Neuronal stem cell (in vitro differentiated cells): ENCODE data around the gene PLEKHM3. TPM values are rescaled to one million over a fixed set of nuclear protein-coding genes. Genes with fewer than 3 reads are reported as not detected.

Experiments used
- DNase-seq: peaks from one replicate; pipeline ENCODE4 v3.0.0-alpha.2; 2013; ENCODE audit warnings: low spot score
- H2AFZ ChIP-seq: one replicate; pipeline ENCODE4 v1.6.1; 2013; ENCODE audit warnings: mild to moderate bottlenecking, low read length, inconsistent platforms
- H2AK5ac ChIP-seq: 2 replicates; pipeline ENCODE4 v1.6.1; 2013; ENCODE audit warnings: low read depth, mild to moderate bottlenecking, inconsistent platforms, low read length, moderate library complexity, mixed read lengths
- H2BK120ac ChIP-seq: 2 replicates; pipeline ENCODE4 v1.6.1; 2013; ENCODE audit warnings: low read depth, mild to moderate bottlenecking, inconsistent platforms, low read length, moderate library complexity, mixed read lengths
- H2BK12ac ChIP-seq: one replicate; pipeline ENCODE4 v1.6.1; 2013; ENCODE audit warnings: low read length, inconsistent platforms
- H2BK15ac ChIP-seq: 2 replicates; pipeline ENCODE4 v1.6.1; 2013; ENCODE audit warnings: mild to moderate bottlenecking, low read length, inconsistent platforms, mixed read lengths
- H2BK5ac ChIP-seq: one replicate; pipeline ENCODE4 v1.6.1; 2013; ENCODE audit warnings: inconsistent platforms, mild to moderate bottlenecking, low read length, moderate library complexity
- H3K14ac ChIP-seq: one replicate; pipeline ENCODE4 v1.6.1; 2013; ENCODE audit warnings: low read length, inconsistent platforms
- H3K18ac ChIP-seq: 2 replicates; pipeline ENCODE4 v1.6.1; 2013; ENCODE audit warnings: low read length, inconsistent platforms
- H3K23ac ChIP-seq: 2 replicates; pipeline ENCODE4 v1.6.1; 2013; ENCODE audit warnings: low read depth, mild to moderate bottlenecking, mixed read lengths, low read length, inconsistent platforms; ENCODE audit not compliant: poor library complexity
- H3K27ac ChIP-seq: replicated peaks from 3 replicates; pipeline ENCODE4 v1.5.1; 2013; ENCODE audit warnings: low read length, inconsistent platforms
- H3K27me3 ChIP-seq, 3 experiments: 2 replicates each; pipeline ENCODE4 v1.6.1; 2013; ENCODE audit warnings: low read length in 3 of 3, mild to moderate bottlenecking in 2 of 3, inconsistent platforms in 1 of 3, low read depth in 1 of 3, mixed read lengths in 1 of 3, moderate library complexity in 1 of 3; ENCODE audit not compliant: control insufficient read depth in 3 of 3, insufficient read depth in 3 of 3
- H3K36me3 ChIP-seq, 2 donors: replicated peaks in 1 of 2; 2 replicates each; pipeline ENCODE4 v1.6.1; 2013; ENCODE audit warnings: low read length in 2 of 2; ENCODE audit not compliant: control insufficient read depth in 2 of 2, insufficient read depth in 2 of 2
- H3K4ac ChIP-seq: 2 replicates; pipeline ENCODE4 v1.6.1; 2013; ENCODE audit warnings: inconsistent platforms, mild to moderate bottlenecking, low read length, moderate library complexity
- H3K4me1 ChIP-seq, 2 donors: 1 replicate in 1 of 2; 2 replicates in 1 of 2; pipeline ENCODE4 v1.6.1; 2013; ENCODE audit warnings: low read length in 2 of 2, low read depth in 1 of 2; ENCODE audit not compliant: control insufficient read depth in 2 of 2, insufficient read depth in 1 of 2
- H3K4me2 ChIP-seq: one replicate; pipeline ENCODE4 v1.6.1; 2013; ENCODE audit warnings: mild to moderate bottlenecking, low read length, inconsistent platforms; ENCODE audit not compliant: insufficient read depth, poor library complexity, severe bottlenecking
- H3K4me3 ChIP-seq, 2 donors: 2 replicates each; pipeline ENCODE4 v1.5.1; 2013; ENCODE audit warnings: low read length in 2 of 2, mild to moderate bottlenecking in 2 of 2, inconsistent platforms in 1 of 2, moderate library complexity in 1 of 2
- H3K79me1 ChIP-seq: one replicate; pipeline ENCODE4 v1.6.1; 2013; ENCODE audit warnings: low read depth, mild to moderate bottlenecking, inconsistent platforms, low read length, moderate library complexity
- H3K9ac ChIP-seq: one replicate; pipeline ENCODE4 v1.6.1; 2013; ENCODE audit warnings: mild to moderate bottlenecking, low read depth, low read length, inconsistent platforms; ENCODE audit not compliant: poor library complexity
- H3K9me3 ChIP-seq, 2 donors: replicated peaks in 1 of 2; 2 replicates each; pipeline versions ENCODE3 to v1.6.1; 2013; ENCODE audit warnings: low read length in 2 of 2, mild to moderate bottlenecking in 2 of 2, inconsistent platforms in 1 of 2, low read depth in 1 of 2, mixed read lengths in 1 of 2, moderate library complexity in 1 of 2; ENCODE audit not compliant: control insufficient read depth in 2 of 2, insufficient read depth in 1 of 2
- H4K8ac ChIP-seq: one replicate; pipeline ENCODE4 v1.6.1; 2013; ENCODE audit warnings: low read depth, mild to moderate bottlenecking, inconsistent platforms, low read length, moderate library complexity
- H4K91ac ChIP-seq: one replicate; pipeline ENCODE4 v1.6.1; 2013; ENCODE audit warnings: low read length, low read depth, mild to moderate bottlenecking, inconsistent platforms; ENCODE audit not compliant: poor library complexity
- WGBS, 2 donors: extraction: QIAGEN DNeasy Blood & Tissue Kit; methylation state at CpG; one replicate each; pipeline ENCODE4 v1.1.7; 2013; ENCODE audit warnings: missing lambda C conversion rate in 2 of 2, mixed read lengths in 1 of 2; ENCODE audit not compliant: insufficient read length in 2 of 2, insufficient replicate concordance in 1 of 2; ENCODE audit errors: extremely low coverage in 2 of 2; 5-methylcytosine and 5-hydroxymethylcytosine counted together
- polyA plus RNA-seq, 2 experiments: library from polyadenylated mRNA; stranded (reverse); fragments of 200-250 nt; gene quantifications; one replicate each; pipeline ENCODE4 v1.2.3, GENCODE V29; 2013

PLEKHM3 gene
- 8.9 TPM for polyA plus RNA-seq (2013, experiment 1 of 2)
- 9.7 TPM for polyA plus RNA-seq (2013, experiment 2 of 2)

- Histone ChIP-seq H3K4me2 (peak within 1 kb of the TSS; percentile 73), H3K23ac (peak within 1 kb of the TSS; percentile 18), H2AK5ac (no peak within 1 kb of the TSS), H2BK120ac (no peak within 1 kb of the TSS), H3K18ac (peak within 1 kb of the TSS; percentile 87), H2BK5ac (no peak within 1 kb of the TSS), H2BK15ac (no peak within 1 kb of the TSS), H4K91ac (no peak within 1 kb of the TSS), H2BK12ac (no peak within 1 kb of the TSS), H3K9ac (peak within 1 kb of the TSS; percentile 94), H3K9me3 (no peaks in the 10 kb centered on the region), H3K27ac (no peak within 1 kb of the TSS), H3K27me3 (peaks cover 0 to 8% (median 0%) of the 10 kb centered on the region in 3 experiments), H3K79me1 (peaks cover 3% of the 10 kb centered on the region), H3K4me3 (peak within 1 kb of the TSS; percentile 70 to 96), H3K4ac (no peak within 1 kb of the TSS), H3K36me3 (no peaks in the 10 kb centered on the region), H4K8ac (peak within 1 kb of the TSS; percentile 86), H3K14ac (no peak within 1 kb of the TSS), H2AFZ (peak within 1 kb of the TSS; percentile 91), H3K4me1 (peaks cover 4 to 5% of the 10 kb centered on the region in 2 donors)
- DNase-seq = peak; percentile 83
- whole genome bisulfite sequencing, 2 donors = no CpG with 5 or more reads among the region's 38 CpGs
These were observed at the start of gene PLEKHM3 for GRCh38 chr2:208025037-208025813. Gene PLEKHM3, minus strand, starts transcription at chr2:208025527. Its CDS starts 23,888 bp downstream, at chr2:208001639.

- Histone ChIP-seq H2BK15ac (no peak overlapping the region), H4K91ac (no peak overlapping the region), H2BK12ac (no peak overlapping the region), H3K9me3 (peaks cover 0 to 4% of the 10 kb centered on the region in 2 donors), H3K23ac (no peak overlapping the region), H3K27ac (no peak overlapping the region), H3K4me3 (no peak overlapping the region), H3K18ac (no peak overlapping the region), H2BK120ac (no peak overlapping the region), H2AFZ (peak overlapping the region; percentile 65), H3K79me1 (no peaks in the 10 kb centered on the region), H3K4ac (no peak overlapping the region), H3K4me2 (no peak overlapping the region), H3K4me1 (no peaks in the 10 kb centered on the region), H2AK5ac (no peak overlapping the region), H3K14ac (no peak overlapping the region), H3K36me3 (no peaks in the 10 kb centered on the region), H3K27me3 (no peaks in the 10 kb centered on the region), H4K8ac (no peak overlapping the region), H3K9ac (no peak overlapping the region), H2BK5ac (no peak overlapping the region)
- no CpG with 5 or more reads among the region's 9 CpGs for whole genome bisulfite sequencing, 2 donors
- DNase-seq = no peak
These were observed 49.5 kb upstream of the PLEKHM3 start for GRCh38 chr2:208074610-208075356.

GRCh38 chr2:208072250-208072892, 47.0 kb upstream of the PLEKHM3 start:
- no peak overlapping the region for H4K91ac ChIP-seq
- no peak overlapping the region for H3K14ac ChIP-seq
- no peaks in the 10 kb centered on the region for H3K4me1 ChIP-seq
- no peak overlapping the region for H3K4me3 ChIP-seq
- H2AK5ac ChIP-seq = no peak overlapping the region
- no peaks in the 10 kb centered on the region for H3K36me3 ChIP-seq
- H3K4ac ChIP-seq = no peak overlapping the region
- no peak overlapping the region for H3K4me2 ChIP-seq
- H3K27ac ChIP-seq = no peak overlapping the region
- no peak overlapping the region for H2BK15ac ChIP-seq
- H3K23ac ChIP-seq = no peak overlapping the region
- no peak overlapping the region for H2BK12ac ChIP-seq
- no peak overlapping the region for H3K18ac ChIP-seq
- no peaks in the 10 kb centered on the region for H3K9me3 ChIP-seq
- peak; percentile 71 for DNase-seq
- no peaks in the 10 kb centered on the region for H3K79me1 ChIP-seq
- no peaks in the 10 kb centered on the region for H3K27me3 ChIP-seq
- no peak overlapping the region for H2BK5ac ChIP-seq
- H2AFZ ChIP-seq = no peak overlapping the region
- no CpG with 5 or more reads among the region's 9 CpGs for WGBS, 2 donors
- no peak overlapping the region for H2BK120ac ChIP-seq
- no peak overlapping the region for H4K8ac ChIP-seq
- H3K9ac ChIP-seq = no peak overlapping the region

GRCh38 chr2:208069186-208069585, 43.9 kb upstream of the PLEKHM3 start:
- Histone ChIP-seq H2BK12ac (no peak overlapping the region), H3K79me1 (no peaks in the 10 kb centered on the region), H3K4ac (no peak overlapping the region), H3K14ac (no peak overlapping the region), H3K4me3 (no peak overlapping the region), H4K91ac (no peak overlapping the region), H3K36me3 (no peaks in the 10 kb centered on the region), H2BK5ac (no peak overlapping the region), H3K23ac (no peak overlapping the region), H3K4me1 (peaks cover 0 to 2% of the 10 kb centered on the region in 2 donors), H2BK15ac (no peak overlapping the region), H2BK120ac (no peak overlapping the region), H4K8ac (no peak overlapping the region), H2AFZ (no peak overlapping the region), H3K27me3 (no peaks in the 10 kb centered on the region), H3K9me3 (no peaks in the 10 kb centered on the region), H3K4me2 (no peak overlapping the region), H3K27ac (no peak overlapping the region), H3K18ac (no peak overlapping the region), H3K9ac (no peak overlapping the region), H2AK5ac (no peak overlapping the region)
- no peak for DNase-seq
- no CpG with 5 or more reads among the region's 4 CpGs for WGBS, 2 donors
